GM18511 (cell line): ENCODE measurements around the gene LMOD1.
"Not testable (repeated sequence)": the region's sequence is repeated elsewhere in the genome, so short reads cannot be mapped to it uniquely, and the experiment has no call there.

Source experiments
- ATAC-seq: cut with Tn5 transposase; IDR thresholded peaks from one replicate; pipeline ENCODE4 v1.9.1; 2021; ENCODE audit warnings: mild to moderate bottlenecking, moderate library complexity; ENCODE audit not compliant: unreplicated experiment

The LMOD1 gene

DNA sequence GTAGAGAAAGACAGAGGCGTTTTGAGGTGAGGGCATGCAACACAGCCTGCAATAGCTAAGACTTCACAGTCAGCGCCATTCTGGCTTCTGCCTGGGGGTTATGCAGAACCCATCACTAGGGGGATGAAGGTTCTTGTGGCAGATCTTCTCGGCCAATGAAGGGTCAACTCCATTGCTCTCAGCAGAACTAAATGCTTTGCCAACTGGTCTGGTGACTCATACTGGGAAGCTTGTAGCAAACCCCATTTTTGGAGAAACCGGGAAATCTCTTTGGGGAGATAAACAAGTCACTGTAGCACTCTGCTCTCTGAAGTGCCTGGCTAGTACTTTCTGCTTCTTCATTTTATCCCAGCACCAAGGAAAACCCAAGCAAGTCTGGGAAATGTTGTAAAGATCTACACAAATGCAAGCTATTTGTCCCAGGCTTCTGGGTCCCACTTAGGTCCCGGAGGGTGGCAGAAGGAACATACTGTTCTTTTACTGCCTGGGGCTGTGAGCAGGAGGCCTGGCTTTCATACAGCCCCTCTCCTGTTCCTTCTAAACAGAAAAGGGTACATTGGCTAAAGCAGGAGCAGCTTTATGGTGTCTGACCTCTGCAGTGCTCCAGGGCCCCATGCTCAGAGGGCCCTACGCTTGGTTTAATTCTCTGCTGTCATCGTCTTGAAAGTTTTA is 28.9 kb downstream of the LMOD1 start:
- no peak for ATAC-seq

DNA sequence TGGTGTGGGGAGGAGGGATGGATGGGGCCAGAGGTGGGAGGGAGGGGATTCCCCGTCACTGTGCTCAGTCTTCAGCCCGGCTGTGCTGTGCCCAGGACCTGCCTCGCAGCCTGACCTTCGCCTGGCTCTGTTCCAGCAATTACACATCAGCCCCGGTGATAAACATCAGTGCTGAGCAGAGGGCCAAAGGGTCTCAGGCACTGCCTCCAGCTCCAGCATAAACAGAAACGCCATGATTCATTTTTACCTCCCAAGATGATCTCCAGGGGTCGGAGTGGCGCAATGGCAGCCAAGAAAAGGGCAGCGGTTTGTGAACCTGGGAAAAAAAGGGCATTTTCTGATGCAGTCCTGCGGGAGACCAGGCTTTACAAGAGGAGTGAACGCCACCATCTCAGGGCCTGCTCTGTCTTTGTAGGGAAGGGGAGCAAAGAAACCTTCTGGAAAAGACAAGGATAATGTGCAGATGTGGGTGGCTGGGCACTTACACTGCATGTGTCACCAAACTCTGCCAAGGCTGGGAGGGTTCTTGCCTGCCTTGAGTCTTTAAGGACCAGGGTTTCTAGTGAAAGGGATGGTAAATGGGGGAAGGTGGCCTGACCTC is 29.6 kb downstream of the LMOD1 start:
- ATAC-seq: no peak

DNA sequence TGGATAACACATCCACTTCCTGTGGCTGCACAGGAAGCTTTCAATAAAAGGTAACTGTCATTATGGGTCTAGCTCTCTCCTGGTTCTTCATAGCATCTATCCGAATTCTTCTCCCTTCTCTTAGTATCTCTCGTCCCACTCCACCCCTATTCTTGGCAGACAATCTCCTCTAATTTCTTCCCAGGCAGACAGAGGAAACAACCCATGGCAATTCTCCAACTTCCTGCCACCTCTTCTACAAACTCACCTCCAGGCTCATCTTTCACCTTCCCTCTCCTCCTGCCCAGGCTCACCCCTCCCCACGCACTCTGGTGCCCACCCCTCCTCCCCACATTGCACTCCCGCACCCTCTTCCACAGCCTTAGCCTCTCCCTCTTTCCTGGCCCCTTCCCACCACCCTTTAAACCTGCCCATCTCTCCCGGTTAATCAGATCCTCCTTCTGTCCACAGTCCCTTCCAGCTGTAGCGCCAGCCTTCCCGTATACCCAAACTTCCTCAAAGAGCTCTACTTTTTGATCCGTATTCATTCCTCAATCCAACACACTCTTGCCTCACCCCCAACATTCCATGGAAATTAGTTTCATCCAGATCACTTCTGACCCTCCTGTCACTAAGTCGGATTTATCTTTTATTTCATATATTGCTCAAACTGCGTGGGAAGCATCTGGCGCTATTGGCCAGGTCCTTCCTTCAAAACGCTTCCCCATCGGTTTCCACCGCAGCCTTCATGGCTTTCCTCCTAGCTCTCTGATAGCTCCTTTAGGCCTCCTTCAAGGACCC is 31.7 kb downstream of the LMOD1 start:
- no peak for ATAC-seq

DNA sequence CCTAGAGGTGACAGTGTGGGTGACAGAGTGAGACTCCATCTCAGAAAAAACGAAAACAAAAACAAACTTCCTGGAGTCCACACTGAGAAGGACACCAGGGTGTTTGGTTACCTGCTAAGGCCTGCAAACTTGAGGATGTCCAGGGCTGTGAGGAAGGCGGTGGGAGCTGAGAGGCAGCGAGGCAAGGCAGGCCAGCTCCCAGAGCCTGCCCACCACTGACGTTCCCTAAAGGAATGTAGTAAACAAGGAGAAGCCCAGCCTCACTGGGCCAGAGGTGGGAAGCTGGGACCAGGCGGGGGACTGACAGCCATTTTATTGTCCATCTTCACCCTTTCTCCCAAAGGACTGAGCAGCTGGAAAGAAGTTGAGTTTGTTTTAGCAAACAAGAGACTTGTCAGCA is 33.5 kb downstream of the LMOD1 start:
- no peak for ATAC-seq

DNA sequence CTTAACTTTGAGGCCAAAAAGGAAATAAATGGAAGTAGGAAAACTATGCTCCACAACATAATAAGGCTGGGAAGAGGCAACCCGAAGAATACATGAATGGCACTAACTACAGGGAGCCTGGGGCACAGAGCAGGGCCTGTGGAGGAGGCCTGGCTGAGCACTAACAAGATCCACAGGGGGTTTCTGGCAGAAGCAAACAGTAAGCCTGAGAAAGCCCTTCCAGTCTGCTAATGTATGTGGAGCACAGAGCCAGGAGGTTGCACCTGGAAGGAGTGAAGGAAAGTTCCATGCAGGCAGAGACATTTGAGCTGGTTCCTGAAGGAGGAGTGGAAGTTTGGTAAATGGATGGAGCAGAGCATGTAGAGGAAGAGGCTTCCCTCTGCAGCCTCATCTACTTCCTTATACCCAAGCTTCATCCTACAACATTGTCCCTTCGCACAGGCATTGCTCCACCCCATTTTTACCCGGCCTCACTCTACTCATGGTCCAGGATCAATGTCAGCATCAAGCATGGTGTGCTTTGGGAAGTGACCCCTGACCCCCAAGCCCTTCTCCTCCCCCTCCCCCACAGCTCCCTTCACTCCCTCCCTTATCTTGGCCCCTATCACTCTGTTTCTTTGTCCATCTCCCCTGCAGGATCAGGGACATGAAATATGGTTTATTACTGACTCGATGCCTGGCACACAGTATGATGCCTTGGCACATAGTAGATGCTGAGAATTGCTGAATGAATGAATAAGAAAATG is 34.3 kb downstream of the LMOD1 start:
- no peak for ATAC-seq

DNA sequence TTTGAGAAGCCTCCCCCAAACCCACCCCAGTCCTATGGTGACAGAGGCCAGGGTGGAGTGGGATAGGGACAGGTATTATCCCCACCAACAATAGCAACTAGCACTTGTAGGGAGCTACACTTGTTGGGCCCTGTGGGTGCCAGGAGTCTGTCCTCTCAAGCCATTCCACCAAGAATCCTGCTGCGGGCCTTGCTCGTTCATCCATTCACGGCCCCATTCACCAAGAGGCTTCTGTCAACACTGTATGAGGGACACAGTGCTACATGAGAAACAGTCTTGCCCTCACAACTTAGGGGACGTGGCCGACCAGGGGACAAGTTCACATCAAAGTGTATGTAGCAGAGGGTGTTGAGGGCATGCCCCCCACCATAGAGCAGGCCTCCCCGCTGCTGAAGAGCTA is 38.7 kb downstream of the LMOD1 start:
- ATAC-seq: no peak

DNA sequence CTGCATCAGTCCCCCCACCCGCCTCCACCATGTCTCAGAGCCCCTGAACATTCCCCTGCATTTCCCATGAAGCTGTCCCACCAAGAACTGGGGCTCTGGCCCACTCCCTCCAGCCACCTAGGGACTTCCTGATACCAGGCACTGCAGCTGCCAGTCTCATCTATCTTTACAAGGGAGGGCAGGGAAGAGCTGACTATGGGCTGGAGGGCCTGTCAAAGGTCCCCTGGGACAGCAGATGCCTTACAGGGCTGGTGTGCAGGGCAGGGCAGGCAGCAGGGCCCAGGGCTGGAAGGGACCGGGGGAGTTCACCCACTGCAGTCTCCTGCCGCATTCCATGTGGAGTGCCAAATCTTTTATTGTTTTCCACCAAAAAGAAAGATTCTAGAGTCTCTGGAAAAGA is 40.0 kb downstream of the LMOD1 start:
- ATAC-seq: no peak

DNA sequence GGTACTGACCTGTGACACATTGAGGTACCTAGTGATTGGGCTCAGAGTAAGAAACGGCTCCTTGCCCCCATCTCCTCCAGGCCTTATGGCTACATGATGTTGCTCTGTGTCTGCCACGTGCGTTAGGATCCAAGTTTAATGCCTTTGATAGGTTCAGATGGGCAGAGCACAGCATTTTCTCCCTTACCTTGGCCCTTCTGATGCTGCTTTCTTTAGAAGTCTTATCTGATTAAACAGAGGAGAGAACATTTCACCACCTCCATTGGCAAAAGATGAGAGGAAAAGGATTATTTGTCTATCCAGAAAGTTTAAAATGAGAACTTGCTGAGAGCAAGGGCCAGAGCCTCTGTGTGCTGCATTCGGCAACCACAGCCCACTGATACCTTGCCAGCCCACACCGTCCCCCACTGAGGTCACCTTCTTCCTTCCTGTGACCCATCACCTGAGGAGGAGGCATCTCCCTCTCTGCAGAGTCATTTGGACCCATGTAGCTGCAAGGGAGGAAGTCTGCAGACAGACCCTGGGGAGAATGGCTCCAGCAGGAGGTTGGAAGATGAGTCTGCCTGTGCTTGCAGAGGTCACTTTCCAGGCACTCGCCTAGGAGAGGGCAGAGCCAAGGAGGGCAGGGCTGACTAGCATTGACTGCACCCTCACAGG is 41.0 kb downstream of the LMOD1 start:
- ATAC-seq: no peak

DNA sequence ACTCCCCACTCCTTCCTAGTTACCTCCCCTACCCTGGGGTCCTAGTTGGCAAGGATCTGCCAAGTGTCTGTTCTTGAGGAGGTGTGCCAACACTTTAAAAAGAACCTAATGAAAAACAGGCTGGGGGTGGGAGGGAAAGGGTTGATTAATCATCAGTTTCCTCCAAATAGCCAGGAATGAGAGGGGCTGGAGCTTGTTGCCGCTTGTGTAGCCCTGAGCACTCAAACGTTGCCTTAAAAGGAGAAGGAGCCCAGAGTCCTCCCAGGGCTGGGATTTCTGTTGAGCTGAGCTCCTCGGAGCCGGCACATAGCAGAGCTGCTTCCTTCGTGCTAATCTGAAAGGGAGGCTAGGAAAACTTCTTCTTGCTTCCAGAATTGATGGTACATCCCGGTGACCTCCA is 41.8 kb downstream of the LMOD1 start:
- no peak for ATAC-seq

DNA sequence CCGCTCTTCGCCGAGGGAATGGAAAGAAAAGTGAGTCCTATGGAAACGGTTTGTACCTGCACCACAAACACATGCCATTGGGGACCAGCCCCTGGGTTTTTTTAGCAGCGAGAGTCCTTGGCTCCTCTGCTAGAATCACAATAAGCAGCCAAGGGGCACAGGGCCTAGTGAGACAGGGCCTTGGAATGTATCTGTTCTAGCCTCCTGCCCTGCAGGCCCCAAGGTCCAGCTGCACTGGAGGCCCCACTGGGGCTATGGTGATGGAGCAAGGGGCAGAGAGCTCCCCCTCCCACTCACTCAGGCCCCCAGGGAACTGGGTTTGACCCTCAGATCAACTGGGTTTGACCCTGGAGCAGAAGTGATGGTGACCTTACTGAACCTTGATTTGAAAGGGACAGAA is 43.2 kb downstream of the LMOD1 start:
- no peak for ATAC-seq

DNA sequence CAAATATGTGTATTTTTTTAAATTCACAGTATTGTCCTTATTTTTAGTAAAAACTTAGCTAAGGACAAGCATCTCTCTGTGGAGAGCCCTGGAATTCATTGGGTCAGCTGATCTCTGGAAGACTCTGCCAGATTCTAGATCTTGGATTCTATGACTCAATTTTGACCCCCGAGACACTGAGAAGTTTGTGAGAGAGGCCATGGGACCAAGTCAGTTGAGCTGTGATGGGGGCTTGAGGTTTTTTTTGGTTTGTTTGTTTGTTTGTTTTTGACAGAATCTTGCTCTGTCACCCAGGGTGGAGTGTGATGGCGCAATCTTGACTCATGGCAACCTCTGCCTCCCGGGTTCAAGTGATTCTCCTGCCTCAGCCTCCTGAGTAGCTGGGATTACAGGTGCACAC is 44.1 kb downstream of the LMOD1 start:
- no peak for ATAC-seq

DNA sequence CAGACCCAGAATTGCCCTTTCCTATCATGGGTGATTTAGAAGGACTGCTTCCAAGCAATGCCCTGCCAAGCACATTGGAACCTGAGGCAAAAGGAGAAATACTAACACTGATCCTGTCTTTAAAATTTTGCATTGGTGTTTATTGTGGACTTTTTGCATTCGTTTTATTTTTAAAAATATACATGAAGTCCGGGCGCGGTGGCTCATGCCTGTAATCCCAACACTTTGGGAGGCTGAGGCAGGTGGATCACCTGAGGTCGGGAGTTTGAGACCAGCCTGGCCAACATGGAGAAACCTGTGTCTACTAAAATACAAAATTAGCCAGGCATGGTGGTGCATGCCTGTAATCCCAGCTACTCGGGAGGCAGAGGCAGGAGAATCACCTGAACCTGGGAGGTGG is 45.3 kb downstream of the LMOD1 start:
- not testable (repeated sequence) for ATAC-seq

DNA sequence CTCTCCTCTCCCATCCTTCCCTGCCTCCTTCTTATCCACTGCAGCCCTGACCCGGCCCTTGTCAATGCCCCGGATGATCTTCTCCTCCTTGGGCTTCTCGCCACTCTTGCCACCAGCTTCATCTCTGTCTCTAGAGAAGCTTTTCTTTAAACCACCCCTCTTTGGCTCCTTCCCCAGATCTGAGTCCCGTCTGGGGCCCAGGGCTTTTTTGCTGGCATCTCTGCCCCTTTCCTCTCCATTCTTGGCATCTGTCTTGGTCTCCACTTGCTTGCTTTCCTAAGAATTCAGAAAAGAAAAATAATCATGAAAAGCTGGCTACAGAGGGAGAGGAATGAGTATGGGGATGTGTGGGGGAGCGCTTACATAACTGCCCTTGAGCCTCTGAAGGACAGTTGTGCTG is 45.9 kb downstream of the LMOD1 start:
- no peak for ATAC-seq

DNA sequence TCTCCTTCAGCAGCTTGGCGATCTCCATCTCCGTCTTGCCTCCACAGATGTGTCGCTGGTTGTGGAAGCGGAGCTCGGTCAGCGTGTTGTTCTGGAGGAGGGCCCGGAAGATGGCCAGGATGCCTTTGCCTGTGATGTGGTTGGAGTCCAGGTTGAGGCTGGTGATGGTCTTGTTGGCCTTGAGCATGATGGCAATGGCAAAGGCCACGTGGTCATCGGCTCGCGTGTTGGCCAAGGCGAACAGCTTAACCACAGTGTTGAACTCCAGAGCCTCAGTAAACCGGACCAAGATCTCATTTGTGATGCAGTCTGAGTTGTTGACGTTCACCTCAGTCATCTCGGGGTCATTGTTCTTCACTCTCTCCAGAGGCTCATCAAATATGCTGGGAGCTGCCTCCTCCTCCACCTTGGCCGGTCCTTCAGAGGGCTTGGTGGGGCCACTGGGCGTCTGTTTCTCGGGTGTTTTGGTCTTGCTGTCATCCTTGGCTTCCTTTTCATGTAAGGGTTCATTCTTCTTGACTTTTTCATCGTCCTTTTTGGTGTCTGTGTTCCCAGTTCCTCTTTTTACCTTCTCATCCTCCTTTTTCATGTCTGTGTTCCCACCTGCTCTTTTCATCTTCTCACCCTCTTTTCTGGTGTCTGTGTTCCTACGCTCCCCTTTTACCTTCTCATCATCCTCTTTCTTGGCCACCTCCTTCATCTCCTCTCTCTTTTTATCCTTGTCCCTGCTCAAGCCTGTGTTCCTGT is 46.5 kb downstream of the LMOD1 start:
- no peak for ATAC-seq

DNA sequence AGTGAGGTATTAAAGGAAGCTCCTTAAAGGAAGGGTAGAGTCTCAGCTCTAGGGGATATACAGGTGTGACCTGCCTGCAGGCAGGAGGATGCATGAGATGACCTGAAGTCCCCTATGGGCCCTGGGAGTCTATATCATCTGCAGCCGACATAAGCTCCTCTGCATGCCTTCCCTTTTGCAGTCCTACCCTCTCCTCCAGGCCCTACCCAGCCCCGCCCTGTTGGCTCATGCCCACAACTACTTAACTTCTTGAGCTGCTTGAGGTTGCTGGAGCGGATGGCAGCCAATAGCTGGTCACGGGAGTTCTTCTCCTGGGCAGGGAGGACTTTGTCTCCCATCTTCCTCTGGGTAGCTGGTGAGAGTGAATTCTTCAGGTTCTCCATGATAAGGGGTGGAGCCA is 47.4 kb downstream of the LMOD1 start:
- ATAC-seq: no peak

DNA sequence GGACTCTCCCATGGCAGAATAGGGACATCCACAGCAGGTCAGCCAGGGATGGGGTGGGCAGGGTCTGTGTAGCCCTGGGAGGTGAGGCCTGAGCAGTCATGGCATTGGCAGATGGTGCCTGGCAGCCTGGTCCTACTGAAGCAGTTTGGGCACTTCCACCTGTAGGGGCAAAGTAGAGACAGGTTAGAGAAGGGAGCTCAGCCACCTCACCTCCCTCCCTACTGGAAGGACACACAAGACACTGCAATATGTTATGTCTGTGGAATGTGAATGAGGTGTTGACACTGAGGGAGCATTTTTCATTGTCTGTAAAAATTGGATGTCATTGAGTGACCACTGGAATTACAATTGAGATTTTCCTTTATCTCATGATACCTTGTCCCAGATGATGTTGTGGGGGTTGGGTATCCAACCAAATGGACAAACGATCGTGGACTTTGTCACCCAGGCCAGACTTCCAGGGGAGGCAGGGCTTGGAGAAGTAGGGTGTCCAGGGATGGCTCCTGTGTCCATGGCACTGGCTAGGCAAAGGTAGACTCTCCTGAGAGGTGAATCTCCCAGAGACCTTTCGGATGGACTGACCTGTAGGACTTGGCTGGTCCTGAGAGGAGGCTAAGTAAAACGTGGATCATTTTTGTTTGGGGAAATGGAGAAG is 48.0 kb downstream of the LMOD1 start:
- no peak for ATAC-seq

DNA sequence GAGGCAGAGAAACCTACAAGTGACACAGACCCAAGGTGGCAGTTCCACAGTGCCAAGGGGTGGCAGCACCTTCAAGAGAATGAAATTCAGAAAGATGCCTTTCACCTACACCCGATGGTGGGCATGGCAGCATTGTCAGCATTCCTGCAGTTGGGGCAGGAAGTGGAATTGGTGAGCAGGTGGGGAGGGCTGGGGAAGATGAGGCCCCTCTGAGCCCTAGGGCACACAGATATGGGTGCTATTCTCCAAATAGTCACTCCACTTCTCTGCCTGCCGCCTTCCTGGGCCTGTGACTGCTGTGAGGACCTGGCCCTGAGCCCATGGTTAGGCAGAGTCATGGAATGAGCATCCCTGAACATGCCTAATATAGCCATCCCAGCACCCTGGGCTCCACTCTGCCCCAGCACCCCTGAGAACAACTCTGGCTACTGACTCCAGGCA is 49.4 kb downstream of the LMOD1 start:
- ATAC-seq: no peak

DNA sequence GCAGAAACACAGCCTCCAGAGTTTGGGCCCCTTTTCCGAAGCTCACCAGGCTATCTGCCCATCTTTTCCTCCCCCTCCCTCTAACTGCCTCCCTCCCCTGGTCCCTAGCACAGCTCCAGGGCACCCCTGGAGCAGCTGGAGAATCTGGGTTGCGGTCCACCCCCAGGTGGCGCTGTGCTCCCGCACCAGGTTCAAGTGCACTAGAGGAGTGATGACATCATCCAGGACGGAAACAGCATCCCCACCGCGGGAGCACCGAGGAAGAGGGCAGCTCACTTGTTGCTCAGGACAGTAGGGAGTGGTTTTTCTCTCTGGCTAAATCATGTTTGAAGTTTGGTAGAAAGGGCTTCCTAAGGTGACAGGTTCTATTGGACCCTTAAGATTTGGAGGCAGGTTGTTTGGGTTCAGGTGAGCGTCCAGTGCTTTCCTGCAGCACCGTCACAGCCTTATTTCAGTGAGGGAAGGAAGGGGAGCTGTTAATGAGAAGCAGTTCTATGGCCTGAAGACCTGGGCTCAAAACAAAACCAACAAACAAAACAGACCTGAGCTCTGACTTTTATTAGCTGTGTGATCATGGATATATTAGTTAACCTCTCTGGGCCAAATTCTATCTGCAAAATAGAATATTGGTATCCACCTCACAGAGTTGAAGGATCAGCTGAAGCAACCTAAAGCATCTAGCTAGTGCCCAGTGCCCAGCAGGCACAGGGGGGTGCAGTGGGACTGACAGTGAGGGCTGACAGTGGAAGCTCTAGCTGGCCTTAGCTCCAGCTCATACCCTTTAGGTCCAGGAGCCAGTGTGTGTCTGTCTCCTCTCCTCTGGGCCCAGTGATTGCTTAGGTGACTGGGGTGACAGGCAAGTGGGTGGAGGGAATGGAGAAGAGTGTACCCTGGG is 50.2 kb downstream of the LMOD1 start:
- ATAC-seq: peak; percentile 68
